Measurements from ENCODE around the gene ATAD1. TPM values are rescaled to one million over a fixed set of nuclear protein-coding genes. Genes with fewer than 3 reads are reported as not detected.

ATAD1 gene
- polyA plus RNA-seq, 3 donors, result 6.3 to 13.2 (median 10.2) TPM

DNA sequence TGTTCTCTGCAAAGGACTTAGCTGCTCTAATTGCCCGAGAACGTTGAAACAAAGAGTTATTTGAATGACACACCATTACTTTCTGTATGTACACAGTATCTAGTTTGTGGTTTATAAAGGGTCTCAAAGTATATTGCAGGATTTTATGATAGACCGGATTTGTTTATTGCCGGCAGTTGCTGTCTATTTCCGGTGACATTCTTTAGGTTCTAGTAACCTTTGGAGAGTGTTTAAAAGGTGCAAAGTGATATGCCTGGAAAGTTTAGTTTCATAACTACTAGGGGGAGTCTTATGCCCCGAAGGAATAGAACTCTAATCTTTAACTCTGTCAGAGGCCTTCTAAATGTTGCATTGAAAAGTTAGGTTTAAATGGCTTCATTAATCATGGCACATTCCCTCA lies 94.5 kb downstream of the ATAD1 start:
- TF ChIP-seq, protein P1, sequence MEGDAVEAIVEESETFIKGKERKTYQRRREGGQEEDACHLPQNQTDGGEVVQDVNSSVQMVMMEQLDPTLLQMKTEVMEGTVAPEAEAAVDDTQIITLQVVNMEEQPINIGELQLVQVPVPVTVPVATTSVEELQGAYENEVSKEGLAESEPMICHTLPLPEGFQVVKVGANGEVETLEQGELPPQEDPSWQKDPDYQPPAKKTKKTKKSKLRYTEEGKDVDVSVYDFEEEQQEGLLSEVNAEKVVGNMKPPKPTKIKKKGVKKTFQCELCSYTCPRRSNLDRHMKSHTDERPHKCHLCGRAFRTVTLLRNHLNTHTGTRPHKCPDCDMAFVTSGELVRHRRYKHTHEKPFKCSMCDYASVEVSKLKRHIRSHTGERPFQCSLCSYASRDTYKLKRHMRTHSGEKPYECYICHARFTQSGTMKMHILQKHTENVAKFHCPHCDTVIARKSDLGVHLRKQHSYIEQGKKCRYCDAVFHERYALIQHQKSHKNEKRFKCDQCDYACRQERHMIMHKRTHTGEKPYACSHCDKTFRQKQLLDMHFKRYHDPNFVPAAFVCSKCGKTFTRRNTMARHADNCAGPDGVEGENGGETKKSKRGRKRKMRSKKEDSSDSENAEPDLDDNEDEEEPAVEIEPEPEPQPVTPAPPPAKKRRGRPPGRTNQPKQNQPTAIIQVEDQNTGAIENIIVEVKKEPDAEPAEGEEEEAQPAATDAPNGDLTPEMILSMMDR (IDR thresholded peaks at IDR 0.05), result no peak
- no peaks in the 10 kb centered on the region for H3K36me3 Mint-ChIP-seq
- intact Hi-C loops (cut with micrococcal nuclease), result no loop called here
- Histone ChIP-seq H2AFZ (ENCODE audit: insufficient read depth, low read depth, low read length, poor library complexity, severe bottlenecking) (no peak overlapping the region), H3K4me2 (replicated peaks; ENCODE audit: extremely low read depth, low read length, poor library complexity, severe bottlenecking) (no peak overlapping the region), H3K4me1 (ENCODE audit: control insufficient read depth in 1 of 2, insufficient read depth in 2 of 2, low read length in 2 of 2) (no peaks in the 10 kb centered on the region), H3K79me2 (ENCODE audit: insufficient read depth, low read length) (no peaks in the 10 kb centered on the region), H3K4me3 (replicated peaks in 1 of 3; ENCODE audit: low read depth in 2 of 3, low read length in 3 of 3) (no peak overlapping the region), H3K9me3 (replicated peaks in 1 of 2; ENCODE audit: control insufficient read depth in 1 of 2, insufficient read depth in 1 of 2, low read length in 2 of 2) (no peaks in the 10 kb centered on the region), H3K27me3 (ENCODE audit: control insufficient read depth in 2 of 2, insufficient read depth in 2 of 2, low read length in 2 of 2) (no peaks in the 10 kb centered on the region), H3K9ac (ENCODE audit: insufficient read depth, low read length, poor library complexity, severe bottlenecking) (no peak overlapping the region), H3K27ac (ENCODE audit: low read depth in 1 of 2, low read length in 2 of 2) (no peak overlapping the region), H3K36me3 (replicated peaks in 1 of 2; ENCODE audit: control insufficient read depth in 1 of 2, insufficient read depth in 2 of 2, low read length in 2 of 2) (no peaks in the 10 kb centered on the region), H4K20me1 (ENCODE audit: insufficient read depth, low read length) (no peaks in the 10 kb centered on the region)
- H3K4me1 Mint-ChIP-seq, result peaks cover 12% of the 10 kb centered on the region
- no peak overlapping the region for H3K4me3 Mint-ChIP-seq
- no peaks in the 10 kb centered on the region for H3K9me3 Mint-ChIP-seq
- peaks cover 0 to 6% (median 0%) of the 10 kb centered on the region in 3 donors for H3K27me3 Mint-ChIP-seq (ENCODE audit: low read depth in 3 of 3)
- no peak overlapping the region for H3K27ac Mint-ChIP-seq
- no peak for DNase-seq
- WGBS (ENCODE audit: insufficient coverage), result no CpG with 5 or more reads among the region's 6 CpGs

DNA sequence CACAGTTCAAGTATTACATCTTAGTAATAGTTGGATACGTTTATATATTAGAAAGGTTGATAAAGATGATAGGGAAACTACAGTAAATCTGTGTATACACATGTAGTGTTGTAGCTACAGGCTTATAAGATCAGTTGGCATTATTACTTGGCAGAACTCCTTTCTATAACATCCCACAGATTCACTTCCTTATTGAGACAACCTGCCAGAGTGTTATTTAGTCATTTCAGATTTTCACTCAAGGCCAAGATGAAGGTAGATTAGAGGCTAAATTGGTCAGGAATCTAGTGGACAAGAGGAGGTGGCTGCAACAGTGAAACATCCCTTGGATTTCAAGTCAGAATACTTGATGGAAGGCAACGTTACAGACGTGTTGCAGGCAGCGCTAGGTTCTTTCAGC lies 95.3 kb downstream of the ATAD1 start:
- peaks cover 0 to 6% (median 0%) of the 10 kb centered on the region in 3 donors for H3K27me3 Mint-ChIP-seq (ENCODE audit: low read depth in 3 of 3)
- H3K9me3 Mint-ChIP-seq, result no peaks in the 10 kb centered on the region
- H3K27me3 ChIP-seq (ENCODE audit: control insufficient read depth in 2 of 2, insufficient read depth in 2 of 2, low read length in 2 of 2), result no peaks in the 10 kb centered on the region
- H3K36me3 ChIP-seq (replicated peaks in 1 of 2; ENCODE audit: control insufficient read depth in 1 of 2, insufficient read depth in 2 of 2, low read length in 2 of 2), result no peaks in the 10 kb centered on the region
- WGBS (ENCODE audit: insufficient coverage), result 78% methylated on average over 3 of the region's 4 CpGs
- H3K27ac ChIP-seq (ENCODE audit: low read depth in 1 of 2, low read length in 2 of 2), result no peak overlapping the region
- no peaks in the 10 kb centered on the region for H3K4me1 ChIP-seq (ENCODE audit: control insufficient read depth in 1 of 2, insufficient read depth in 2 of 2, low read length in 2 of 2)
- no peak overlapping the region for H3K4me3 ChIP-seq (replicated peaks in 1 of 3; ENCODE audit: low read depth in 2 of 3, low read length in 3 of 3)
- H2AFZ ChIP-seq (ENCODE audit: insufficient read depth, low read depth, low read length, poor library complexity, severe bottlenecking), result no peak overlapping the region
- TF ChIP-seq, protein P1 (IDR thresholded peaks at IDR 0.05), result no peak
- intact Hi-C loops (cut with micrococcal nuclease), result no loop called here
- no peak for DNase-seq
- H3K79me2 ChIP-seq (ENCODE audit: insufficient read depth, low read length), result no peaks in the 10 kb centered on the region
- H3K4me2 ChIP-seq (replicated peaks; ENCODE audit: extremely low read depth, low read length, poor library complexity, severe bottlenecking), result no peak overlapping the region
- no peak overlapping the region for H3K4me3 Mint-ChIP-seq
- H3K4me1 Mint-ChIP-seq, result peaks cover 12% of the 10 kb centered on the region
- H4K20me1 ChIP-seq (ENCODE audit: insufficient read depth, low read length), result no peaks in the 10 kb centered on the region
- no peak overlapping the region for H3K9ac ChIP-seq (ENCODE audit: insufficient read depth, low read length, poor library complexity, severe bottlenecking)
- no peaks in the 10 kb centered on the region for H3K9me3 ChIP-seq (replicated peaks in 1 of 2; ENCODE audit: control insufficient read depth in 1 of 2, insufficient read depth in 1 of 2, low read length in 2 of 2)
- no peaks in the 10 kb centered on the region for H3K36me3 Mint-ChIP-seq
- H3K27ac Mint-ChIP-seq, result no peak overlapping the region

All from CD14-positive monocyte (primary cell).